PC-9 (cell line): ENCODE measurements around the gene HAUS5.

Source experiments
- EZH2 ChIP-seq: fragments of 200-600 bp; sonication (generic); IDR thresholded peaks from 2 replicates; pipeline ENCODE4 v1.8.0; 2017; ENCODE audit warnings: antibody characterized with exemption, low read depth
- TF ChIP-seq, protein P1 (sequence below): fragments of 200-600 bp; sonication (generic); conservative IDR thresholded peaks from 2 replicates; pipeline ENCODE4 v1.6.1; 2017; ENCODE audit warnings: mixed run types, antibody characterized with exemption, mild to moderate bottlenecking, moderate library complexity

DNA sequence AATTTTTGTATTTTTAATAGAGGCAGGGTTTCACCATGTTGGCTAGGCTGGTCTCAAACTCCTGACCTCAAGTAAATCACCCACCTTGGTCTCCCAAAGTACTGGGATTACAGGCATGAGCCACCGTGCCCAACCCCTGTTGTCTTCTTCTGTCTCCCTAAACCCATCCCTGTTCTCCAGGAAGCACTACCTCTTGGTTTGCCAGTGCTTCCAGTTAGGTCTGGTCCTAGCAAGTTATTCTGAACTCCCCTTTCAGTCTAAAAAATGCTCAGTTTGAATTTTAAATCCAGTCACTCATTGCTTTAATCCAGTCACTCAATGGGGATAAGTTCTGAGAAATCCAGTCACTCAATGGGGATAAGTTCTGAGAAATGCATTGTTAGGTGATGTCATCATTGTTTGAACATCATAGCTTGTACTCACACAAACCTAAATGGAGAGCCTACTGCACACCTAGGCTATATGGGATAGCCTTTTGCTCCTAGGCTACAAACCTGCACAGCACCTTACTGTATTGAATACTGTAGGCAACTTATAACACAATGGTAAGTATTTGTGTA is 41.0 kb upstream of the HAUS5 start:
- TF ChIP-seq, protein P1, sequence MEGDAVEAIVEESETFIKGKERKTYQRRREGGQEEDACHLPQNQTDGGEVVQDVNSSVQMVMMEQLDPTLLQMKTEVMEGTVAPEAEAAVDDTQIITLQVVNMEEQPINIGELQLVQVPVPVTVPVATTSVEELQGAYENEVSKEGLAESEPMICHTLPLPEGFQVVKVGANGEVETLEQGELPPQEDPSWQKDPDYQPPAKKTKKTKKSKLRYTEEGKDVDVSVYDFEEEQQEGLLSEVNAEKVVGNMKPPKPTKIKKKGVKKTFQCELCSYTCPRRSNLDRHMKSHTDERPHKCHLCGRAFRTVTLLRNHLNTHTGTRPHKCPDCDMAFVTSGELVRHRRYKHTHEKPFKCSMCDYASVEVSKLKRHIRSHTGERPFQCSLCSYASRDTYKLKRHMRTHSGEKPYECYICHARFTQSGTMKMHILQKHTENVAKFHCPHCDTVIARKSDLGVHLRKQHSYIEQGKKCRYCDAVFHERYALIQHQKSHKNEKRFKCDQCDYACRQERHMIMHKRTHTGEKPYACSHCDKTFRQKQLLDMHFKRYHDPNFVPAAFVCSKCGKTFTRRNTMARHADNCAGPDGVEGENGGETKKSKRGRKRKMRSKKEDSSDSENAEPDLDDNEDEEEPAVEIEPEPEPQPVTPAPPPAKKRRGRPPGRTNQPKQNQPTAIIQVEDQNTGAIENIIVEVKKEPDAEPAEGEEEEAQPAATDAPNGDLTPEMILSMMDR, result no peak
- TF ChIP-seq EZH2, result no peak
